ENCODE data around the gene GMEB2.
"Not testable (repeated sequence)": the region's sequence is repeated elsewhere in the genome, so short reads cannot be mapped to it uniquely, and the experiment has no call there.

Gene GMEB2

DNA sequence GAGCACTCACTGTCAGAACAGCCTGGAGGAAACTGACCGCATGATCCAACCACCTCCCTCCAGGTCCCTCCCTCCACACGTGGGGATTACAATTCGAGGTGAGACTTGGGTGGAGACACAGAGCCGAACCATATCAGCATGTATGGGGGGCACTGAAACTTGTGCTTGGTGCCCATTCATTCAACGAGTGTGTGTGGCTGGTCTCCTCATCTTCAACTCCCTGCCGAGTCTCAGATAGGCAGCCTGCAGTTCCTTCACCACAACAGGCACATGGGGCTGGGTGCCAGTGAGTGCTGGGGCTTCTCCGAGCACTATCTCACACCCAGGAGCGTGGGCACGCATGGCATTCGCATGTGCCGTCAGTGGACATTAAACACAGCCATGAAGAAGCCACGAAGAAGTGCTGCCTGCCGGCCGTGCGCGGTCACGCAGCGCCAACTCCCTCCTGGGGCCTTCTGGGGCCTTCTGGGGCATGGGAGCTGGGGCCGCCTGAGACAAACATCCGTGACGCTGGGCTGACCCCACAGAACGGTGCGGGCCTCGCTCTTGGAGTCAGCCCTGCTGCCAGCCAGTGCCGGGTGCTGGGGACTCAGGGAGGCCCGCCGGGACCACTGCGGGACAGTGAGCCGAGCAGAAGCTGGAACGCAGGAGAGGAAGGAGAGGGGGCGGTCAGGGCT is 30.5 kb upstream of the GMEB2 start:
- no peak for DNase-seq (ENCODE audit: low spot score)

GRCh38 chr20:63656451-63656850 is 29.6 kb upstream of the GMEB2 start:
- DNase-seq (ENCODE audit: low spot score) = no peak

- no peak for DNase-seq (ENCODE audit: low spot score)
These were observed 28.3 kb upstream of the GMEB2 start for GRCh38 chr20:63655249-63655648.

GRCh38 chr20:63653974-63654668 is 27.2 kb upstream of the GMEB2 start:
- no peak for DNase-seq (ENCODE audit: low spot score)

DNA sequence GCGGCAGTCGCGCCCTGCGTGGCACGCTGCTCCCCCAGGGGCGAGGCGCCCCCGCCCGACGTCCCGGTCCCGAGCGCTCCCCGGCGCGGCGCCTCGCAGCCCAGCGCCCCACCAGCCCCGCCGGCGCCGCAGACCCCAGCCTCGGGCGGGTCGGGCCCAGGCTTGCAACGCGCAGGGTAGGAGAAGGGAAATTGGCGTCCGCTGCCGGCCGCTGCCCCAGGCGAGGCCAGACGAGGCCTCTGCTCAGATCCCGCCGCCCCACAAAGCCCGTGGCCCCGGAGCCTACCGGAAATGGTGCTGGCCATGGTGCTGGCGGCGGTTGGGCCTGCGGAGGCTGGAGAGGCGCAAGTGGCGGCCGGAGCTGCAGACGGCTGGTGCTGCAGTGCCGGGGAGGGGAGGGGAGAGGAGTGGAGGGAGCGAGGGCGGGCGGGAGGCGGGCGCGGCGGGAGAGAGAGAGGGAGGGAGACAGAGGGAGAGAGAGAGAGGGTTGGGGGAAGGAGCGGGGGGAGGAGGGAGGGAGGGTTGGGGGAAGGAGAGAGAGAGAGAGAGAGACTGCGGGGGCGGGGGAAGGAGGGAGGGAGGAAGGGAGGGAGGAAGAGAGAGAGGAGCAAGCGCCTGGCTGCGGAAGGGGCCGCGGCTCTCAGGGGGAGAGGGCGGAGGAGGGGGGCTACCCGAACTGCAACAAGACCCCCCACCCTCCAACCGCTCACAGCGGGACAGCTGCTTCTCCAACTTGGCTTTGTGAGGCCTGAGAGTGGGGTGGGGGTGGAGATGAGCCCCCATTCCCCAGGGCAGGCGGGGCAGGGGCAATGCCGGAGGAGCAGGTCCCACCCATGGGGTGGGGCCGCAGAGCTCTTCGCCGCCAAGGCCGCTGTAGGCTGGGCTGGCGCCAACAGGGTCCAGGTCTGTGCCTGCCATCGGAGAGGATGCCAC is 26.4 kb upstream of the GMEB2 start, which contains the start of gene STMN3:
TSS of gene STMN3 (minus strand) at position 384 of the 933 bp plus-strand sequence. CDS start at position 305, 79 bp downstream.
- peak; percentile 76 for DNase-seq (ENCODE audit: low spot score)

DNA sequence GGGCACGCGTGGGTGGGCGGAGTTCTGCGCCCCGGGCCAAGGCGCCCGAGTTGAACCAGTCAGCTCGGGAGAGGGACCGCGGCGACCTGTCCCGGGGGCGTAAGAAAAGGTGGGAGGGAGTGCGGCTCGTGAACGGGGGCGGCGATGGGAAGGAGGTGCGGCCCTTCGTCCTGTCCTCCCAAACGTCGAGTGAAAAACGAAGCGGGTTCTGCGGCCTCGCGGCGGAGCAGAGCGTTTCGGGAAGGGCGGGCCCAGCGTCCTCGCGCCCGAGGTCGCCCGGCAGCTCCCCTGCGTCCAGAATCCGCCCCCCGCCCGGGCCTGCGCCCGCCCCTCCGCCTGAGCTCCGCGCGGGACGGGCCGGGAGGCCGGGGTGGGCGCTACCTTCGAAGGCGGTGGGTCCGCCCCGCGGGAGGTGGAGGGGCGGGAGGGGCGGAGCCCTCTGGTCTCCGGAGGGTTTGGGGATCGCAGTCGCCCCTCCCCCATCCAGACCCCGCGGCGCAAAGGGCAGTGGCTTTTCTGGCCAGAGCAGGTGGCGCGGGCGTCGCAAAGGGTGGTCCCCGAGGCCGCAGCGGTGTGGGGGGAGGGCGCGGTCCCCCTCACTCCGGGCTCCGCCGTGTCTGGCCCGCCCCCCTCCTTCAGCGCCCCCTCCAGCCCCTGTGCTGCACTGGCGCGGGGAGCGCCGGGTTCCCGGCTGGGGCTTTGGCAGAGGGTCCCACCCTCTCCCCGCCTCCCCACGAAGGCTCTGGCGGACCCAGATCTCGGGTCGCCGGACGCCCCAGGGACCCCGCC is 25.5 kb upstream of the GMEB2 start:
- DNase-seq (ENCODE audit: low spot score) = no peak

GRCh38 chr20:63651942-63652191 is 25.0 kb upstream of the GMEB2 start:
- DNase-seq (ENCODE audit: low spot score) = no peak

GRCh38 chr20:63650486-63650885 is 23.6 kb upstream of the GMEB2 start:
- DNase-seq (ENCODE audit: low spot score) = not testable (repeated sequence)

DNA sequence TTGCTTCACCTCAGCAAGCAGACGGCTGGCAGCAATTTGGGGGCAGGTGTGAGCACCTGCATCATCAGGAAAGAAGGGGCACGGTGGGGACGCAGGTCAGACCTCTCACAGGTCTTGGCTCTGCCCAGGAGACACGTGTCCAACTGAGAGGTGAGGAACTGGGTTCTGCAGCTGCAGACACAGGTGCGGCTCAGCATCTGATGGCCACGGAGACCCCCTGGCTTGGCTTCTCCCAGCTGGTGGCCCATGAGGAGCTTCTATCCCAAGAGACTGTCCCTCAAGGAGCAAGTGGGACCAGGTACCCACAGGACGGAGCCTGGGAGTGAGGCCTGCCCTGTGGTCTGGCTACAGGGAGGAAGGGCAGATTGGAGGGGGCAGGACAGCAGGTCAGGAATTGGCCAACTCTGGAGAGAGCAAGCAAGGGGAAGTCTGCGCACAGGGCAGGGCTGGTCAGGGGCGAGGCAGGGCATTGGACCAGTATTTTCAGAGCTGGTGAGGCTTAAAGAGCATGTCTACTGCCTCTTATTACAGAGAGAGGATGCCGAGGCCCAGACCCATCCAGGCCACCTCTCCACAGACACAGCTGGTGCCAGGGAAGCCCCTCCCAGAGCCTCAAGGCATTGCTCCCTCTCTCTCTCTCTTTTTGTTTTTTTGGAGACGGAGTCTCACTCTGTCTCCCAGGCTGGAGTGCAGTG is 22.1 kb upstream of the GMEB2 start:
- DNase-seq (ENCODE audit: low spot score) = no peak

- no peak for DNase-seq (ENCODE audit: low spot score)
These were observed 21.3 kb upstream of the GMEB2 start for GRCh38 chr20:63648190-63648589.

- no peak for DNase-seq (ENCODE audit: low spot score)
These were observed 18.3 kb upstream of the GMEB2 start for GRCh38 chr20:63645218-63645617.

DNA sequence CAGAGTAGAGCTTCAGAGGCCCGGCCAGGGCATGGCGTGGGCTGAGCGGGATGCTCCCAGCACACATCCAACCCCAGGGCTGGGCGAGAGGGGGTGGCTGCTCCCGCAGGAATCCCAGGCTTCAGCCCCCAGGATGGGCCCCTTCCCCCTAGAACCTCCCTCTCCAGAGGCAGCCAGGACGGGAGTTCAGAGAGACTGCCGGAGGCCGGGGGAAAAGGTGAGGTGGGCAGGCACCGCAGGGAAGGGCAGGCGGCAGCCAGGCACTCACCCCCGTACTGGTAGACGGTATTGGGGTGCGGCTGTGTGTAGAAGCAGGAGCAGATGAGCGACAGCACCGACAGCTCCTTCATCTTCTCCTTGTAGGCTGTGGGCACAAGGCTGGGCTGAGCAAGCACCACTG is 17.0 kb upstream of the GMEB2 start:
- DNase-seq (ENCODE audit: low spot score) = no peak

DNA sequence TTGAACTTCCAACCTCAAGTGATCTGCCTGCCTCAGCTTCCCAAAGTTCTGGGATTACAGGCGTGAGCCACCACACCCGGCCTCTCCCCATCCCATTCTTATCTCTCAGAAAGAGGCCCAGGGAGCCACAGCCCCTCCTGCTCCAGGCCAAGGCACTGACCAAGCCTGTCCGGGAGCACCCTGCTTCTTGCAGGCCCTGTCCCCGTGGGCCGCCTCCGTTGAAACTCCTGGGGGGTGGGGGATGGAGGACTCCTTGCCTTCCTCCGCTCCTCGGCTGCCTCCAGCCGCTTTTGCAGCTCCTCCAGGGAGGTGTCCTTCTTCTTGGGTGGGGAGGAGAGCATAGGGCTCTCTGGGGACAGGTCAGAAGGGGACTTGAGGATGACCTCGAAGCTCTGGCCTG is 16.6 kb upstream of the GMEB2 start:
- DNase-seq (ENCODE audit: low spot score) = no peak

DNA sequence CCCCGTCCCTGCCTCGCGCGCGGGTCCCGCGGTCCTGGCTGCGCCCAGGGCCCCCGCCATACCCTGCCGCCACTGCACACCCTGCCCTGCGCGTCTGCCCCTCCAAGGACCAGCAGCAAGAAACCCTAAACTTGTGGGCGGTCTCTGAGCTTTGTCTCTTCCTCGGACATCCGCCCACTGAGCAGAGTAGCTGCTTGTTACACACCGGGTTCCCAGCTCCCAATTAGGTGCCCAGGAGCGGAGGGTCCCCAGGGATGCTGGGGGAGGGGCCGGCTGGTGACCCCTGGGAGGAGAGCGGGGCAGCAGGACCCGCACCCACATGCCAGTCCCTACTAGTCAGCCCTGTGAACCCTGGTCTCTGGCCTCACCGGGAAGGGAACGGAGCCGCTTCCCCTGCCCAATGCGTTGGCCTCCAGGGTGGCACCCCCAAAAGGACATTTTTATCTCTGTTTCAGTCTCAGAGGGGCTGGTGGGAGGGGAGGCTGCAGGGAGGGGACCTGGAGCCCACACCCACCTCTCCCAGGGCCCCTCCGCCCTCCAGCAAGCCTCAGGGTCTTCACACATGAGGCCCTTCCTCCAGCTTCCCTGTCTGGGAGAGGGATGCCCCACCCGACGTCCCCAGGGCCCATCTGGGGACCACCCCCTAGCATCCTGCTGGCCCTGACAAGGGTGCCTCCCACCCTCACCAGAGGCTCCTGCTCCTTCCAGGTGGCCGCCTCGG is 15.8 kb upstream of the GMEB2 start:
- no peak for DNase-seq (ENCODE audit: low spot score)

GRCh38 chr20:63641792-63642523 is 15.1 kb upstream of the GMEB2 start:
- DNase-seq (ENCODE audit: low spot score) = peak; percentile 86

GRCh38 chr20:63641146-63641791 is 14.4 kb upstream of the GMEB2 start:
- DNase-seq (ENCODE audit: low spot score) = no peak

DNA sequence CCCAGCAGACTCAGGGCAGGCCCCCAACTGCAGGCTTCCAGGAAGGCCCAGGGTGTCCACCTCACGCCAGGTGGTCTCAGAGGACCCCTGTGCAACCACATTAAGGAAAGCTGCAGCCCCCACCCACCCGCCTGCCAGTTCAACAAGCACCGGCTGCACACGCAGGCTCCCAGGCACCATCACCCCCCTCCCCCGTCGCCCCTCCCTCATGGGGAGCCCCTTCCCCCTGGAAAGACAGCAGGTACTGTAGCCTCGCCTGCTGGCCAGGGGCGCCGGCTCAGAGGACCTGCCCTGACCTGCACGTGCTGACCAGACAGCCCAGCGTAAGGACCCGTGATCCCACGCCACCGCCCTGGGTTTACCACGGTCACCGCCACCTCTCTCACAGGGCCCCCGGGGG is 13.8 kb upstream of the GMEB2 start:
- not testable (repeated sequence) for DNase-seq (ENCODE audit: low spot score)

DNA sequence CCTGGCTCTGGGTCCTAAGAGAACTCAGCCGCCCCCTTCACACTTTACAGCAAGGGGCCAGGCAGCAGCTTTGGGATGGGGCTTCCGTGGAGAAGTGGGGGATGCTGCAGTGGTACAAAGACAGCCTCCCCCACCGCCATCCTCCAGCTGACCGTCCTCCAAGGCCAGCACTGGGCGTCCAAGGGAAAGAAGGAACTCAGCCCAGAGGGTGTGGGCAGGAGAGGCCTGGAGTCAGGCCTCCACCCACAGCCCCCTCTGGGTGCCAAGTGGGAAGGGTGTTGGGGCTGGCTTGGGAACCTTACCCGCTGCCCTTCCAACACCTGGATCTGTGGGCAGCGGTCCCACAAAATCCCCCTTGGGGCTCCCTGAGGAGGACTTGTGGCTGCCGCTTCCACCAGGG is 13.2 kb upstream of the GMEB2 start:
- no peak for DNase-seq (ENCODE audit: low spot score)

DNA sequence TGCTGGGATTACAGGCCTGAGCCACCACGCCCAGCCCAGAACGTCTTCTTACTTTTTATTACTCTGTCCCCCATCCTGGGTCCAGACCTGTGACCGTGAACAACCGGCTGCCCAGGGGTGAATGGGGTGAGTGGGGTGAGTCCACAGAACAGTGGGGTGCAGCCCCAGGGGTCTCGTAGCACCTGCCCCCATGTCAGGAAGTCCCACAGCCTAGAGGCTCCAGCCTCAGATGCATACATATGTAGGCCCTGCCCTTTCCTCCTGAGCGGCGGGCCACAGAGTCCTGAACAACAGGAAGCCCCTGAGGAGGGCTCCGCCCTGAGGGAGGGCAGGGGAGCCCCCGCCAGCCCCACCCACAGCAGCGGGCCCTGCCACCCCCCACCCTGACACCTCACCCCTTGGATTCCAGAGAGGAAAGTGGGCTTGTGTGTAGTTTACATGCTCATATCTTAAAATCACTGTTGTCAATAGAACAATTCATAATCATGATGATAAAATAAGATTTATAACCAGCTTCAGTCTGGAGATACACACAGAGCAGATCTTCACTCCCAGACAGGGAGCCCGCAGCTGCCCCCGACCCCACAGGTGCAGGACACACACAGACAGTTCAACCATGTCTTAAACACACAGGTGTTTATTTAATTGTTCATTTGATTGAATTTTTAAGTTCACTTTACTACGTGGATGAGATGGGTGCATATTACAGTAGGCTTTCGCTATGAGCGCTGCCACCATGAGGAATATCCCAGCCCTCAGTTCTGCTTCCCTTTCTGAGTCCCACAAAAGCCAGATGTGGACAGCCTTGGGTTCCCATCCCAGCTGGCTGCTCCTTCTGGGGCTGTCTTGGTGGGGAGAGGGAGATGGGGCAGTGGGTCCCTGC is 12.4 kb upstream of the GMEB2 start:
- no peak for DNase-seq (ENCODE audit: low spot score)

Data from LoVo (cell line).